NCI-H146 treated with DMSO at 0.1 percent for 48 hours (cell line): ENCODE measurements around the gene MR1.
"Not testable (repeated sequence)": the region's sequence is repeated elsewhere in the genome, so short reads cannot be mapped to it uniquely, and the experiment has no call there.

Source experiments
- DNase-seq: peaks from one replicate; lab custom pipeline; 2025; ENCODE audit not compliant: unreplicated experiment; lab: John Stamatoyannopoulos, UW

The MR1 gene

GRCh38 chr1:181028615-181029014, 5.2 kb upstream of the MR1 start:
- DNase-seq, result no peak

DNA sequence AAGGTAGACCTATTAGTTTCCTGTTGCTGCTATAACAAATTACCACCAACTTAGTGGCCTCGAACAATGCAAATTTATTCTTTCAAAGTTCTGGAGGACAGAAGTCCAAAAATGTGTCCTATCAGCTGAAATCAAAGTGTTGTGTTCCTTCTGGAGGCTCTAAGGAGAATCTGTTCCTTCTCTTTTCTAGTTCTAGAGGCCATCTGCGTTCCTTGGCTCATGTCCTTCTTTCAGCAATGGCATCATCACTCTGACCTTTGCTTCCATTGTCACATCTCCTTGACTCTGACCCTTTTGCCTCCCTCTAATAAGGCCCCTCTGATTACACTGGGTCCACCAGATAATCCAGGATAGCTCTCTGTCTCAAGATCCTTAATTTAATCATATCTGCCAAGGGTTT, 1.2 kb upstream of the MR1 start:
- no peak for DNase-seq

DNA sequence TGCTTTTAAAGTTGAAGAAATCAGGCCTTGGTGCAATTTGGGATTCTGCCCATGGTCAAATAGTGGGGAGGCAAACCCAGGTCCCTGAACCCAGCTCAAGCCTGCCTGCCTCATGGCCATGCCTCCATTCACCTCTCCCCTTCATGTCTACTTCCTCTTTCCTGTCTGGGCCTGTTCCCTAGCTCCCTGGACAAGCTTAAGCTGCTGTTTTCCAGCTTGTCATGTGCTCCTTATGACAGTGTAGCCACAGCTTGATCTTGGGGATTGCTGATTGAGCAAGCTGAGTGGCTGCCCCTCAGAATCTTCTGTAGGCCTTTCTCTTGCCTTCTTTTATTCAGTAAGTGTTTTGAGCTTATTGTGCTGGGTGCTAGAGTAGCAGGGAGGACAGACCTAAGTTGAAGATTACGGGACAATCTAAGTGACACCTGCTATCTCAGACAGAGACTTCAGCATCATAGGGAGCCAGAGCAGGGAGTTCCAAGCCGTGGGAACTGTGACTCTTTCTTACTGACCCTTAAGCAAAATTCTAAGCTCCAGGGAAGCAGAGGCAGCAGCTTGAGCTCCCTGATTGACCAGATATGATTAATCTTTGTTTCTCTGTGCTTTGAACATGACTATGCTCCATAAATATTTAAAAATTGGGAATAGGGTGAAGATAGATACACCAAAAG, 520 bp upstream of the MR1 start:
- DNase-seq, result no peak

DNA sequence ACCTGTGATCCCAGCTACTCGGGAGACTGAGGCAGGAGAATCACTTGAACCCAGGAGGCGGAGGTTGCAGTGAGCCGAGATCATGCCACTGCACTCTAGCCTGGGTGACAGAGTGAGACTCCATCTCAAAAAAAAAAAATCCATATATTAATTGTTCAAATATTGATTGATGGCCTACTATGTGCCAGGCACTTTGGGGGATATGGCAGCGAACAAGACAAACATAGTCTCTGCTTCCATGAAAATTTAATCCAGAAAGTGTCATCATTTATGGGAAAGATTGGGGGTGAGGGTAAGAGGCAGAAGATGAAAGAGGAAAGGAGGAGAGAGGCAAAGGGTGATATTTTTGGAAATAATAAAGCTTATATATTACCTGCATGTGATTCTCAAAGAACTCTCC, 1.4 kb downstream of the MR1 start:
- not testable (repeated sequence) for DNase-seq

- DNase-seq, result peak; percentile 45
Measured at GRCh38 chr1:181036107-181036836, 2.5 kb downstream of the MR1 start.

GRCh38 chr1:181037386-181037785, 3.6 kb downstream of the MR1 start:
- no peak for DNase-seq

- DNase-seq, result peak; percentile 65
Measured at GRCh38 chr1:181038399-181038873, 4.7 kb downstream of the MR1 start.

DNA sequence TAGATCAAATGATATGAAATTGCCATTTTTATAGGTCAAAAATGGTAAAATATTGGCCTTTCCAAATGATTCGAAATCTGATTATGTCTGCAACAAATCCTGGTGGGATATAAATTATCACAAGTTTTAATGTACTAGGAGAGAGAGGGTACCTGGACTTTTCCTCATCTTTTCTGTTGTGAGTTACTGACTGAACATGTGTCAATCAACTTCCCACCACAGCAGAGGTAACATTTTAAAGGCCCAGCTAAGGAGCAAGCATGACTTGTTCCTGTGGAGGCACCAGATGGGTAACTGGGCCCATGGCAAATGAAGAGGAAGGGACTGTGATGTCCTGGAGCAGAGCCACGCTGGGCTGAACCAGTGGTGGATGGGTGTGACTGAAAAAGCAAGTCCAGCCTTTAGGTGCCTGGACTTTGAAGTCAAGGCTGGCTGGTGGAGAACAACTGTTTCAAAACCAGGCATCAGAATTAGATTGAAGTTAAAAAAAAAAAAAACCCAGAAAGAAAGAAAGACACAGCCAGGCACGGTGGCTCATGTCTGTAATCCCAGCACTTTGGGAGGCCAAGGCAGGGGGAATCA, 6.6 kb downstream of the MR1 start:
- DNase-seq, result no peak

DNA sequence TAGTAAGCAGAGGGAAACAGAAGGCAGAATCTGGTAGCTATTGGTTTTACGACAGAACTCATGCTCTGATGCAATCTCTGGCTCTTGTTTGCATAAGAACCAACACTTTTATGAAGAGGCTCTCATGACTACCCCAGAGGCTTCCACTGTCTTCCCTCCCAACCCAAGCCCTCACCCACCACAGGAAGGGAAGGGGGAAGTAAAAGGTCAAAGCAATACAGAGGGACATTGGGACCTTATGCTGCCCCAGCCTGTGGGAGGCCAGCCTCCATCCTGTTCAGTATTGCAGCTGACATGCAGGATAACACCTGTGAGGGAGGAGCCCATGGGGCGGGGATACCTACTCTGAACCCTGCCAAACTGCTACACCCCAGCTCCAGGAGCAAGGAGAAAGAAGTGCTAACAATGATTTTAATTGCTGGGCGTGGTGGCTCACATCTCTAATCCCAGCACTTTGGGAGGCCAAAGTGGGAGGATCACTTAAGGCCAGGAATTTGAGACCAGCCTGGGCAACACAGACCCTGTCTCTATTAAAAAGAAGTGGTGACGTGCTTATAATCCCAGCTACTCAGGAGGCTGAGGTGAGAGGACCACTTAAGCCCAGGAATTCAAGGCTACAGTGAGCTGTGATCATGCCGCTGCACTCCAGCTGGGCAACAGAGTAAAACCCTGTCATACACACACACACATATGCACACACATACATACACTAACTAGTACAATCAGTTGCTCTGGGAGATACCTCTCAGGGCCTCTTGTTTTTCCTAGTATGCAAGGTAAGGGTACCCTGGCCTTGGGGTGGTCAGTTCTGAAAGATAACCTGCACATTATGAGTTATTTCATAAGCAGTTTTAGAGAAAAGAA, 9.5 kb downstream of the MR1 start:
- no peak for DNase-seq

GRCh38 chr1:181044449-181044966, 10.7 kb downstream of the MR1 start:
- DNase-seq, result no peak

GRCh38 chr1:181045946-181046345, 12.2 kb downstream of the MR1 start:
- DNase-seq, result not testable (repeated sequence)

GRCh38 chr1:181049378-181049777, 15.6 kb downstream of the MR1 start:
- no peak for DNase-seq

GRCh38 chr1:181050922-181051321, 17.1 kb downstream of the MR1 start:
- no peak for DNase-seq

GRCh38 chr1:181056560-181056959, 22.8 kb downstream of the MR1 start:
- no peak for DNase-seq

- peak; percentile 29 for DNase-seq
Measured at GRCh38 chr1:181057079-181057478, 23.3 kb downstream of the MR1 start.

DNA sequence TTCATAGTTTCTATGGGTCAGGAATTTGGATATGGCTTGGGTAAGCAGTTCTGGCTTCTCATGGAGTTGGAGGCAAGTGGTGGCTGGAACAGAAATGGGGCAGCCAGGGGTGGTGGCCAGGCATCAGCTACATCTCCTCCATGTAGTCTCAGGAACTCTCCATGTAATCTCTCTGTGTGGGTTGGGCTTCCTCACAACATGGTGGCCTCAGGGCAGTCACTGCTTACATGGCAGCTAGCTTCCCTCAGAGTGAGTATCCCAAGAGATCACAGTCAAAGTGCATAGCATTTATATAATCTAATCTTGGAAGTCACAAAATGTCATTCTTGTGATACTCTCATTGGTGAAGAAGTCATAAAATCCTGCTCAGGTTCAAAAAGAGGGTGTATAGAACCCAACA, 25.7 kb downstream of the MR1 start:
- DNase-seq, result no peak

GRCh38 chr1:181060066-181060465, 26.3 kb downstream of the MR1 start:
- no peak for DNase-seq

DNA sequence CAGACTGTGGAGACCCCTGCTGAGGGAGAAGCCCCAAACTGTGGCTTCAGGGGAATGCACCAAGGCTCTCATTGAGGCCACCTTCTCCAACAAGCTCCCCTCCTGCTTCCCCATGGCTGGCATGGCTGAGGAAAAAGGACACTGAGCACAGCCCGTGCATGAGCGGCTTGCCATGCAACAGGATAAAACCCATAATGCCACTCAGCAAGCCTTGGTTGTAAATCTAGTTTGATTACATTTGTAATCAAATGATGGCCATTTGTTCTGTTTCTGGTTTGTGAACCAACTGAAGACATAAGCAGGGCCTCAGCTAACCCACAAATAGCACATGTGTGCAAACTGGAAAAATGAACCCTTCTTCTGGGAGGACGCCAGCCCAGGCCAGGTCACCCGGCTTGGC, 27.2 kb downstream of the MR1 start:
- DNase-seq, result not testable (repeated sequence)

GRCh38 chr1:181061487-181061886, 27.7 kb downstream of the MR1 start:
- no peak for DNase-seq

DNA sequence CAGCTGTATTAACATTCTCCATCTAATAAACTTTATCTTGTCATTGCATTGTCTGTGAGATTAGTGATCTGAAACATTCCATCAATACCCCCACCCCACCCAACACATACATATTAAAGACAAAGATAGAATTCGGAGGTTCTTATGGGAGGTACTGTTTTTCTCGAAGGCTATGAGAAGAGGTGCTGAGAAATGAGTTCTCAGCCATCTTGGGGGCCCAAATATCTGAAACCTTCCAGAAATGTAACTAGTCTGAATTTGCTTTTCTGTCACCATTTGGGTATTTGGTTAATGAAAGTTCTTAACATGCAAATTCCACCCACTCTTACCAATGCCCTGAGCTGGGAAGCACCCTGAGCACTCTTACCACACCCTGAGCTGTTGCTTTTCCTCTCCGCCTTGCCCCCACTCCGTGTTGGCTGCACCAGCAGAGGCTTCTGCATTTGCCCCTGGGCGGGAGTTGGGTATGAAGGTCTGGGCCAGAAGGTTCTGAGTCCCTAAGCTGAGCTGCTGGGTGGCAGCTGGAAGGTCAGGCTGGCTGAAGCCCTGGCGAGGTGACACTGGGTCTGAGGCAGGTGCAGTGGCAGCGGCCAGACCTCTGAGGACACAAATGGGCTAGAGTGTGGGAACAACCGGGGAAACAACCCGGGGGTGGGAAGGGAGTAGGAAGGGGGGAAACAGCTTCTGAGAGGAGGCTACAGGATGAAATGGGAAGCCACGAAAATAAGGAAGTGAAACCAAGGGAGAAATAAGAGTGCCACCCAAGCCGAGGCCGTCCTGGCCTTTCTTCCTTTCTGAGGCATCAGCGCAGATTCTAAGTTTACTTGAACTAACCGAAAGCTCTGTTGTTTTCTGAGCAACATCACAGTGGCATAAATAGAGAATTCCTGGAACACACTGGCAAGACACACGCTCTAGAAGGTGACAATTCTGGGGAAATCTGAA, 28.4 kb downstream of the MR1 start:
- no peak for DNase-seq
